GM04504 (cell line): Measurements from ENCODE around the gene ASCL2.

ENCODE experiments used
- DNase-seq: peaks from one replicate; pipeline ENCODE4 v3.0.0-alpha.2; 2012; ENCODE audit warnings: low read depth

Gene ASCL2

GRCh38 chr11:2308713-2309112 lies 38.3 kb upstream of the ASCL2 start:
- DNase-seq = no peak

- DNase-seq = no peak
These were observed 37.3 kb upstream of the ASCL2 start for GRCh38 chr11:2307501-2308331.

- DNase-seq = peak; percentile 20
These were observed 36.6 kb upstream of the ASCL2 start for GRCh38 chr11:2306877-2307500.

- DNase-seq = peak; percentile 88
These were observed 36.0 kb upstream of the ASCL2 start for GRCh38 chr11:2306452-2306823.

GRCh38 chr11:2305788-2306451 lies 35.5 kb upstream of the ASCL2 start:
- DNase-seq = peak; percentile 26

GRCh38 chr11:2305140-2305778 lies 34.9 kb upstream of the ASCL2 start:
- peak; percentile 36 for DNase-seq

GRCh38 chr11:2304506-2305139 lies 34.2 kb upstream of the ASCL2 start:
- no peak for DNase-seq

GRCh38 chr11:2303627-2304505 lies 33.5 kb upstream of the ASCL2 start:
- no peak for DNase-seq

- no peak for DNase-seq
These were observed 32.7 kb upstream of the ASCL2 start for GRCh38 chr11:2302896-2303626.

- DNase-seq = no peak
These were observed 32.0 kb upstream of the ASCL2 start for GRCh38 chr11:2302306-2302895.

GRCh38 chr11:2301631-2302305 lies 31.4 kb upstream of the ASCL2 start, which contains the start of the genes C11orf21 and TSPAN32:
Gene C11orf21 (minus strand): TSS chr11:2301918. CDS start chr11:2301808, 110 bp downstream.
Gene TSPAN32 (plus strand): TSS chr11:2302013. CDS start chr11:2302150, 137 bp downstream.
- DNase-seq = no peak

GRCh38 chr11:2300936-2301630 lies 30.7 kb upstream of the ASCL2 start:
- no peak for DNase-seq

GRCh38 chr11:2300290-2300935 lies 30.0 kb upstream of the ASCL2 start:
- DNase-seq = no peak

GRCh38 chr11:2299773-2300172 lies 29.4 kb upstream of the ASCL2 start:
- no peak for DNase-seq

- DNase-seq = no peak
These were observed 28.7 kb upstream of the ASCL2 start for GRCh38 chr11:2298795-2299761.

- DNase-seq = no peak
These were observed 27.9 kb upstream of the ASCL2 start for GRCh38 chr11:2298131-2298794.
